Stomach smooth muscle (tissue), 2 donors: ENCODE measurements around the gene SLC29A3.

ENCODE experiments used
- H3K27ac ChIP-seq: one replicate; pipeline ENCODE4 v1.7.0; 2013; ENCODE audit warnings: mild to moderate bottlenecking, low read length, inconsistent platforms
- H3K27me3 ChIP-seq, 2 donors: one replicate each; pipeline ENCODE4 v1.7.0; 2013; ENCODE audit warnings: low read length in 2 of 2; ENCODE audit not compliant: insufficient read depth in 2 of 2, control insufficient read depth in 1 of 2
- H3K36me3 ChIP-seq, 2 donors: one replicate each; pipeline ENCODE4 v1.7.0; 2013; ENCODE audit warnings: low read length in 2 of 2; ENCODE audit not compliant: control insufficient read depth in 2 of 2, insufficient read depth in 2 of 2
- H3K4me1 ChIP-seq: one replicate; pipeline ENCODE4 v1.7.0; 2013; ENCODE audit warnings: low read length; ENCODE audit not compliant: control insufficient read depth, insufficient read depth
- H3K4me3 ChIP-seq, 2 donors: one replicate each; pipeline ENCODE4 v1.7.0; 2013; ENCODE audit warnings: low read length in 2 of 2
- H3K9ac ChIP-seq, 2 donors: one replicate each; pipeline ENCODE4 v1.7.0; 2013; ENCODE audit warnings: low read length in 2 of 2, mild to moderate bottlenecking in 1 of 2
- H3K9me3 ChIP-seq, 2 donors: one replicate each; pipeline ENCODE4 v1.7.0; 2013; ENCODE audit warnings: low read length in 2 of 2; ENCODE audit not compliant: control insufficient read depth in 2 of 2
- donor health status: healthy.
- donor health status: Pancreatic carcinoma.

The SLC29A3 gene

DNA sequence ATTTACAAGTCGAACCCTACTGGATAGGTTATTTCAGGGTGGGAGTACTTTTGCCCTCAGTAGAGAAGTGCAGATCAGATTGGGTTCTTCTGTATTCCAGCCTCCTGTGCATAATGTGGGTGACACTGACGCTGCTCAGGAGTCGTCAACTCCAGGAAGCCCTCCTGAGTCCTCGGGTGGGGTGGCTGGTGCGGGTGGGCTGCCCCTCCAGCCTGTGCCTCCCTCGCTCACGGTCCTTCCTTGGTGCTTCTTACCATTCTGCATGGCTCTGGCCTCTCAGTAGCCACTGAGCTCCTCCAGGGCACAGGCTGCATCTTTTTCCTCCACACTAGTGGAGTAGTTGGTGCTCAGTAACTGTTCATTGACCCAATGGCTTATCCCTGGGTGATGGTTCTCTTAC is 82.0 kb downstream of the SLC29A3 start:
- H3K9ac ChIP-seq = no peak overlapping the region

DNA sequence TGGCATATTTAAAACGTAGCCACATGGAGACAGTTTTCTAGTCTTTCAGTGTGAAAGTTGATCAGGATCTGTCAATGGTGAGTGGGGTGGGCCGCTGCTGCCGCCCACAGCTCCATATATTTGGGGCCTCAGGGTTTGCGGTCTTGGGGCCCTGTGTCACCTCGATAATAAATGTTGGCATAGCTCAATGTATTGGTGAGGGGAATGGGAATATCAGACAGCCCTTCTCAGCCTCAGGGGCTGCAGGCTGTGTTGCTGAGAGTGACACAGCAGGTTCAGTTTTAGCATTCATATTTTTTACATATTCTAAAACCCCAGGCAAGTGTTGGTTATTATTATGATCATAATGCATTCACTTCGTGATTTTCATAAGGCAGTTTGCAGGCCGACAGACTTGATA is 82.9 kb downstream of the SLC29A3 start:
- Histone ChIP-seq H3K27ac (no peak overlapping the region), H3K9me3 (no peaks in the 10 kb centered on the region), H3K36me3 (no peaks in the 10 kb centered on the region), H3K9ac (no peak overlapping the region), H3K4me1 (peaks cover 15% of the 10 kb centered on the region), H3K4me3 (no peak overlapping the region), H3K27me3 (peaks cover 33 to 39% of the 10 kb centered on the region in 2 donors)

More for the DNA sequence above, 82.0 kb downstream of the SLC29A3 start:
- Histone ChIP-seq H3K4me3 (no peak overlapping the region), H3K9me3 (no peaks in the 10 kb centered on the region), H3K4me1 (peaks cover 21% of the 10 kb centered on the region), H3K27me3 (peaks cover 33 to 39% of the 10 kb centered on the region in 2 donors), H3K36me3 (no peaks in the 10 kb centered on the region), H3K27ac (no peak overlapping the region)

DNA sequence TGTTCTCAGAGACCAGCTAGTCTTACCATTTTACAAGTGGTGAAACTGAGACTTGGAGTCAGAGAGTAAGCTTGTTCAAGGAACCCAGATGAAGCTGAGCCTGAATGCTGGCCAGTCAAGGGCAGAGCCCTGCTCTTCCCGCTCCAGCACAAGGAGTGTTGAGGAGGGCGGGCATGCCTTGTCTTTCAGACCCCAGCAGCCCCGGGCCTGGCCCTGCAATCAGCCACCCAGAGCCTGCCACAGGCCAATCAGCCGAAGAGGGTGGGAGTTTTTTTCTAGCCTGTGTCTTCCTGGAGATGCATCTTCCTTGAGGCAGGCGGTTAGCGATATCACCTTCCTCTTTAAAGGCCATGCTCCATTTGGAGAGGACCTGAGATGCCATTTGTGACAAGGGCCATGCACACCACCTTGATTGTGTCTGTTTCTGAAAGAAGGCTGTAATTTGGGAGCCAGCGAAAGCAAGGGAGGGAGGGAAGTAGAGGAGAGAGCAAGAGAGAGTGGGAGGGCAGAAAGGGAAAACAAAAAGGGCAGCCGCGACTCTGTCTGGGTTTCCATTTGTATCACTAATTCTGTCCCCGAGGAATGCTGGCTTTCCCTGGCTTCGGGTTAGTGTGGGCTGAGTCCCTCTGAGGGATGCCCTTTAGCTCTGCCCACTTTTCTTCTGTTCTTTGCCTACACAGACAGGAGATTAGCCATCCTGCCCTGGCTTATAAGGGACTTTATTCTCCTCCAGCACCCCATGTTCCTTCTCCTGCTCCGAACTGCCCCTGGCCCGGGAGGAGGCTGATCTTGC is 85.6 kb downstream of the SLC29A3 start:
- Histone ChIP-seq H3K4me3 (no peak overlapping the region), H3K36me3 (no peaks in the 10 kb centered on the region), H3K27ac (no peak overlapping the region), H3K27me3 (peaks cover 18 to 24% of the 10 kb centered on the region in 2 donors), H3K9ac (no peak overlapping the region), H3K9me3 (no peaks in the 10 kb centered on the region), H3K4me1 (no peaks in the 10 kb centered on the region)

DNA sequence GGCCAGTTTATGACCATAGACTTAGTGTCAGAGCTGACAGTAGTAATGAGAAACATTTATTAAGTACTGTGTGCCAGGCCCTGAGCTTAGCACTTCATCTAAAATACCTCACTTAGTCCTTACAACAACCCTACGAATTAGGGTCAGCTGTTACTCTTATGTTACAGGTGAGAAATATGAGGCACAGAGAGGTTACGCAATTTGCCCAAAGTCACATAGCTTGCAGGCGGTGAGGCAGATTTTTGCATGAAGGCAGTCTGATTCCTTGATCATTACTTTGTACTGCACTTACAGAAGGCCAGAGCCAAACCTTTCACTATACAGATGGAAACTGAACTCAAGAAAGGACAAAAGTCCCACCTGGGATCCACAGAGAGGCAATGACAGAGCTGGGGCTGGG is 87.8 kb downstream of the SLC29A3 start:
- peaks cover 4 to 12% of the 10 kb centered on the region in 2 donors for H3K27me3 ChIP-seq
- H3K36me3 ChIP-seq = no peaks in the 10 kb centered on the region
- H3K4me1 ChIP-seq = no peaks in the 10 kb centered on the region
- no peak overlapping the region for H3K27ac ChIP-seq
- H3K9ac ChIP-seq = no peak overlapping the region
- H3K9me3 ChIP-seq = peaks cover 4% of the 10 kb centered on the region in 2 donors
- H3K4me3 ChIP-seq = no peak overlapping the region

DNA sequence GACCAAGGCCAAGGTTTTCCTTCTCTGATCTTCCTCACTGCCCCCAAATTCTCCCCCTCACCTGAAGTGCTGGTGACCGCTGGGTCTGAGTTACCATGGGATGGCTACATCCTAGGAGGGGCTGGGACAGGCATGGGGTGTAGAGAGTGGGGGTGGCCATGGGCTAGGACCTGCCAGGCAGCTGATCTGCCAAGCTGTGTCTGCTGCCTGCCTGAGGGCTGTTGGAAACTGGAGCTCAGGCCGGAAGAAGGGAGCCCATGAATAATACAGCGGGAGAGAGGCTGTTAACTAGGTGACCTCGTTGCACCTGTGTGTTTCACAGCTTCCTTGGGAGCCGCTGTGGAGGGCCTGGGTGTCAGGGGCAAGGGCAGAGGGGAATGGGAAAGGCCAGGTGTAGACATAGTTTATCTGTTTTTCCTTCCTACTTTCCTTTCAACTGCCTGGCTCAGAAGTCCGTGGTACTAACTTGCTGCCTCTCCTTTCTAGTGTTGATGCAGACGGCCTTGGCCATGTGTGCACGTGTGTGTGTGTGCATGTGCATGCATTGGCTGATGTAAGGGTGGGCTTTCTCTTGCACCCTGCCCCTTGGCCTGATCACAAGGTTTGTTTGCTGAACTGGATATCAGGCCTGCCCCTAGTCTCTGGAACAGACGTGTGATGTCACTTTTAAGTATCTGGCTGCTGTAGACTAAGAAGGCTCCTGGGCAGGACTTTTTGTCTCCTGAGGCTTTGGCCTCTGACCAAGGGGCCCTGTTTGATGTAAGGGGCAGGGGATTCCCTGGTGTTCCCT is 89.6 kb downstream of the SLC29A3 start:
- Histone ChIP-seq H3K4me3 (no peak overlapping the region), H3K4me1 (no peaks in the 10 kb centered on the region), H3K27me3 (peaks cover 4 to 8% of the 10 kb centered on the region in 2 donors), H3K9me3 (peaks cover 4% of the 10 kb centered on the region in 2 donors), H3K36me3 (no peaks in the 10 kb centered on the region), H3K9ac (no peak overlapping the region), H3K27ac (no peak overlapping the region)

DNA sequence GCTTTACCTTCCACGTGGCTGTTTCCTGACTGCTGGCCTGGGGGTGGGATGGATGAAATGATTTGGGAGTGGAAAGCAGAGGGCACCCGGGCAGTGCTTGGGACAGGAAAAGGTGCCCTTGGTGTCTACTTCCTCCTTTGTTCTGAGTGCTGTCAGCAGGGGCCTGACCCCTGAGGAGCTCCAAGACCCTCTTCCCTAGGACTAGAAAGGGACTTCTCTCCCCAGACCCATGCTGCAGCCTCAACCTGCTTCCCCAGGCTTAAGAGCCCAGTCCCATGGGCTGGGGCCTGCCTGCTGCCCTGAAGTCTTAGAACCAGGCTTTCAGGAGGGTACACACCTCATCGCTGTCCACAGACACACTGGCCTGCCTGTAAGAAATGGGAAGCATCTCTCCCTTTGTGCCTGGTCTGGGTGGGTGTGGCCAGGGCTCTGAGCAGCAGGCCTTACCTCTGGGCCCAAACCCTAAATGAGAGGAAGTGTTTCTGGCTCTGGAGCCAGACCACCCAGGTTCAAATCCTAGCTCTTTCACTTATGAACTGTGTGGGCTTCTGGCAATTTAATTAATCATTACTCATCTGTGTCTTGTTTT is 90.6 kb downstream of the SLC29A3 start:
- Histone ChIP-seq H3K27me3 (peaks cover 2 to 4% of the 10 kb centered on the region in 2 donors), H3K9ac (no peak overlapping the region), H3K9me3 (peaks cover 4% of the 10 kb centered on the region in 2 donors), H3K4me3 (no peak overlapping the region), H3K36me3 (no peaks in the 10 kb centered on the region), H3K27ac (no peak overlapping the region), H3K4me1 (no peaks in the 10 kb centered on the region)
